IPS-18c (cell line): ENCODE measurements around the gene NPRL2.

Experiments
- H3K4me3 ChIP-seq: 2 replicates; pipeline ENCODE4 v1.7.0; 2013; ENCODE audit warnings: low read depth, mild to moderate bottlenecking, low read length, moderate library complexity; ENCODE audit not compliant: insufficient read depth
- H3K9me3 ChIP-seq: one replicate; pipeline ENCODE4 v1.6.1; 2013; ENCODE audit warnings: mild to moderate bottlenecking, low read length, moderate library complexity; ENCODE audit not compliant: control insufficient read depth, insufficient read depth

Gene NPRL2

DNA sequence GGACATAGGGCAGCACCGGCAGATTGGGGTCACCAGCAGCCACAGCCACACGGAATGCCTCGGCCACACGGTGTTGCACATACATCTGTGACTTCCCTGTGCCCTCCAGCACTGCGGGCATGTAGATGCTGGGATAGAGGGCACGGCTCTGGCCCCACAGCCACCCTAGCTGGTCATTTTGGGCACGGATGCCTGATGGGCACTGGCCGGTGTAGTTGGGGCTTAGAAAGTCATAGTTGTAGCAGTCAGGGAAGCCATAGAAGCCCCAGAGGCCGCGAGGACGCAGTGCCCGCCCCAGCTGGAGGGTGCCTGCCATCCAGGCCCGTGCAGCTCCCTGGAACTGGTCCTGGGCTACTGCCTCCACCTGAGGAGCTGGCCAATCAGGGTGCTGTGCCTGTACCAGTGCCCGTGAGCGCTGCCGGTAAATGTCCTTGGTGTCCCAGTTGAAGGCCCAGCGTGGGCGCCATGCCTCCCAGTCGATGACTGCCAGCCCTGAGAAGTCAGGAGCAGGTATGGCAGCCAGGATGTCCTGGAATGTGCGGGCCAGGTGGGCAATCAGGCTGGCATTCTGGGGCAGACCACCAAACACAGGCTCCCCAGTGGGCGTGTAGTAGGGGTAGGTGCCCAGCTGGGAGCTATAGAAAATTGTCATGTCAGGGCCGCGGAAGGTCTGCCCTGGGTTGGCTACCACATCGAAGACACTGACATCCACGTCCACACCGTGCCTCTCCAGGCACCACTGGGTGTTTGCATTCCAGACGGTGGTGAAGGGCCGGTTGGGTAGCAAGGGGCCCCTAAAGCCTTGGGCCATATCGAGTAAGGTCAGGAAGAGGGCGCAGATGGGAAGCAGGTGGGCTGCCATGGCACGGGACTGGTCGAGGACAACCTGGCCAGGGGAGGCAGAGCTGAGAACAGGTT is 48.2 kb downstream of the NPRL2 start:
- Histone ChIP-seq H3K9me3 (peaks cover 2% of the 10 kb centered on the region), H3K4me3 (no peak overlapping the region)

DNA sequence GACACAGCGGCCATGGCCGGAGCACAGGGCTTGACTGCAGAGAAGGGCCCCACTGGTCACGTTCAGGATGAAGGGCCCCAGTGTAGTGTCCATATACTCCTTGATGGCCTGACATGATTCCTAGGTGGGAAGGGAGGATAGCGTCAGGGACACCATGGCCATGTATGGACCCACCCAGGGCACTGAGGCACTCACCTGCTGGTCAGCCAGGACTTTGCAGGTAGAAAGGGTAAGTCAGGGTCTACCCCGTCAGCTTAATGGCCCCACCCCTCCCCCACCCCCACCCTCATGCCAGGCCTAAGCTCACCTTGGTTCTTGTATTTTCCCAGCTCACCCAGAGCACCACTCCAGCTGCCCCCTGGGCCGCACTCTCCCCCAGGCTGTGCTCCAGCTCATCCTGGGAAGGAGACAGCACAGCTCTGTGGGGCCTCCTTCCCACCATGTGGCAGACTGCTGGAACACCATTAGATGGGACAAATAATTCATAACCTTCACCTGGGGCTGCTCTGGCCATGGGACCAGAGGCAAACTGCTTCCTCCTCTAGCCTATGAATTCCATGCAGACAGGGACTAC is 49.8 kb downstream of the NPRL2 start:
- no peaks in the 10 kb centered on the region for H3K9me3 ChIP-seq
- H3K4me3 ChIP-seq = no peak overlapping the region

DNA sequence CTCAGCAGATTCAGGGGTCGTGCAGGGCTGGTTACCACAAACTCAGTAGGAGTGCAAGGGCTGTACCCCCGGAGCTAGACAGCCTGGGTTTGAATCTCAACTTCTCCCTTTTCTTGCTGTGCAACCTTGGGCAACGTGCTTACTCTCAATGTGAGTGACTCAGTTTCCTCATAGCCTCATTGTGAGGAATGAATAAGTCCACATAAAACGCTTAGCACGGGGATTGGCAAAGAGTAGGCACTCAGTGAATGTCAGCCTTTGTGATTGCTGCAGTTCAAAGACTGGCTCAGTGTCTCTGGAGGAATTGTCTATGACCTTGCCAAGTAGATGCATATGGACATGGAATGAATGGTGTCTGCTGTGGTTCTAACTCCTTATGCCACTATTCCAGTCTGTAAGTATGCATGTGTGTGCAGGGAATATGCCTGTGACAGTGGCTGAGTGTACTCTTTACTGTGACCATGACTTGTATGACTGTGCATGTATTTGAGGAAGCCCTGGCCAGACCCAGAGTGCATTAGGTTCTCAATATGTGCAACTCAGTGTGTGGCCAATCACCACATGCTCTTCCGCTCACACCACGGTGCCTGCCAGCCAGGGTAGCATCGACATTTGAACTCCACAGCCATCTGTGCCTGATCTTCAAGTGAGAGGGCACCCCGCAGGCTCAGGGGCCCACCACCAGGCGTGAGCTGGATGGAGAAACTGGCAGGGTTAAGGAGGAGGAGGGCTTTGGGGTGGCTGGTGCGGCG is 50.5 kb downstream of the NPRL2 start:
- Histone ChIP-seq H3K4me3 (peak overlapping the region; percentile 36; the same call in 1 of the 2 replicates), H3K9me3 (no peaks in the 10 kb centered on the region)

DNA sequence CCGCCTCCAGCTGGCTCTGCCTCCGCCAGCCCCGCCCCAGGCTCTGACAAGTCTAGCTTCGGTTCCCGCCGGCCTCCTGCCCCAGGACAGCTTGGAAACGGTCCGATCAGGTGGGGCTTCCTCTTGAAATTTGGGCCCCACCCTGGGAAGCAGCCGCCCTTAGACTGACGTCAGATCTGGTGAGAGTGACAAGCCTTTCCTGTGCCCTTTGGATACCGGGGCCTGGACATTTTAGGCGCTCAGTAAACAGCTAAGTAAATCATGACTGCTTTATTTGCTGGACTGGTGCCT is 51.0 kb downstream of the NPRL2 start:
- Histone ChIP-seq H3K9me3 (no peaks in the 10 kb centered on the region), H3K4me3 (peak overlapping the region; percentile 36; the same call in 1 of the 2 replicates)

DNA sequence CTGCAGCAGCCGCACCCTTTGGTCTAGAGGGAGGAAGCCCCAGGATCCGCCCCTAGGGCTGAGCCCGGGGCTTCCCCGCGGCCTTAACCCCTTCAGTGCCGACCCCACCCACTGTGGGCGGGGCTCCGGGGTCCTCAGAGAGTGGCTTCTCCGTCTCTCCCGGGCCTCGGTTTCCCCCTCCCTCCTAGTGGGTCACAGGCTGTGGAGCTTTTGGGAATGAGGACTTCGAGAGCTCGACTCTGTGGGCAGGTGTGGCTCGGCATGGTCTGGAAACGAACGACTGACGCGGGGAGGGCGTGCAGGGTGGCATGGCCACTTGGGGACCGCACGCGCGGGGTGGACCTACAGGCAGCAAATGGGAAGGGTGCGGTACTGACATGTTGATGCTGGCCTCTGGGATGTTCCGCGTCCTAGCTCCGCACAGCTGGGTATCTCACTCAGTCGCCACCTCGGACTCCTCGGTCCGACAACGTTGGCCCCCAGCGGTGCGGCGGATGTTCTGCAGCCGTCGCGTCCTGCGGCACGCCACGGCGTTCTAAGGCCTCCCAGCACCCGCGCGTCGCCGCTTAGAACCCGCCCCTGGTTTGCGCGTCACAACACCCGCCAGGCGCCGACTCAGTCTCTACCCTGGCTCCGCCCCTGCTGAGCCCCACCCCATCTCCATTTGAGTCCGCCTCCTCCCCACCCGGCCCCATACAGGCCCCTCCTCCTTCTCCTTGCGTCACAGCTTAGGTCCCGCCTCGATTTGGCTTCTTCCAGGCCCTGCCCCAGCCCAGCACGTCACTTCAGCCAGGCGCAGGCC is 51.5 kb downstream of the NPRL2 start, which contains the start of the genes HYAL3 and NAA80:
Gene HYAL3 (minus strand): TSS at position 570 of the 802 bp plus-strand sequence. CDS start 3,803 bp downstream, outside the sequence.
Gene NAA80 (minus strand): TSS at position 570 of the 802 bp plus-strand sequence. CDS start 1,942 bp downstream, outside the sequence.
- H3K9me3 ChIP-seq = no peaks in the 10 kb centered on the region
- peak within 1 kb of the TSS; percentile 96 for H3K4me3 ChIP-seq

DNA sequence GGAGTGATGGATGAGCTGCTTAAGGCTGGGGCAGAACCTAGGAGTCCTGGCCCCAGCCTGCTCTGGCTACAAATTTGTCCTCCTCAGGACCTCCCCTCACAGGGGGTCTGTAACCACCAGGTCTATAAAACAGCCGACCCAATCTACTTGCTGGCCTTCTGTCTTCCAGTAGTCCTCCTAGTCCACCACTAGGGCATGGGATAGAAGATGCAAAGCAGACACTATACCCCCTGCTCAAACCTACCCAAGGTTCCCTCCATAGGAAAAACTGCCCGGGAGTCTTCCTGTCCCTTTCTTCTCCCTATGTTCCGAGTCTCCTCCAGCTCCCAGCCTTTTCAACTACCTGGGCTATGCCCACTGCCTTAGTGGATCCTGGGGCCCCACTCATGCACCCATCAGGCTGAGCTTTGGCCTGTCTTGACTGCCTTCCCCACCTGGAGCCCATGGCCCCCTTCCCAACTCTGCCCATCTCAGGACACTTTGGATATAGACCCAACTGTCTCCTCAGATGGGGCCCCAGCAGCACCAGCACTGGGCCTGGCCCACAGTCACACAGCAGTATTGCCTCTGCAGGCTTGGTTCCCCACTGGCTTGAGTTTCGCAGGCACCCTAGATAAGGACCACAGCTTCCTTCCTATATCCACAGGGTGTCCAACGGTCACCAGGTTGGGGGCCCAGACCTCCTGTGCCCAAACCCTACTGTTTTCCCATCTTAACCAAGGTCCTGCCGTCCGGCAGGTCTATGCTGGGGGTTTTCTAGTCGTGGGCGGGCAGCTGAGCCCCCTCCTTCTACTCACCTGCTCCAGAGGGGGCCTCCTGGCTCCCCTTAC is 52.5 kb downstream of the NPRL2 start:
- Histone ChIP-seq H3K9me3 (no peaks in the 10 kb centered on the region), H3K4me3 (peak overlapping the region; percentile 96; the same call in 1 of the 2 replicates)

DNA sequence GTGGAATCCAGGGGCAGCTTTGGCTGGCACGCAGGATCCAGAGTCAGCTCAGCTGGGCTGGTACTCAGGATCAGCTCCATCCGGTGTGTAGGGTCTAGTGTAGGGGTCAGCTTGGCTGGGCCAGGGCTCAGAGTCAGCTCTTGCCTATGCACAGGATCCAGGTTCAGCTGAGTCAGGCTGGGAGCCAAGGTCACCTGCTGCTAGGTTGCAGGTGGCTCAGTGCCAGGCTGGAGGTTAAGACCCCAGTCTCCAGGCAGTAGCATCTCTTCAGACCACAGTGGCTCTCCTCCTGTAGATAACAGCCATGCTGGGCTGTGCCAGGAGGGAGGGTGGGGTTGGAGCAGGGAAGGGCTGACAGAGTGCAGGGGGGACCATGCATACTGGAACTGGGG is 53.2 kb downstream of the NPRL2 start:
- no peak overlapping the region for H3K4me3 ChIP-seq
- no peaks in the 10 kb centered on the region for H3K9me3 ChIP-seq
